Hepatocyte (in vitro differentiated cells): ENCODE measurements around the gene SHISAL1.

Experiments used
- EZH2 ChIP-seq: fragments of 200-600 bp; sonication (generic); IDR thresholded peaks from 2 replicates; pipeline ENCODE4 v1.6.1; 2016; ENCODE audit warnings: antibody characterized with exemption, mild to moderate bottlenecking, borderline replicate concordance
- EZH2phosphoT487 ChIP-seq: fragments of 200-600 bp; sonication (generic); IDR thresholded peaks from one replicate; pipeline ENCODE4 v1.6.1; 2018; ENCODE audit warnings: antibody characterized with exemption, mild to moderate bottlenecking, low read depth, moderate library complexity; ENCODE audit not compliant: unreplicated experiment, severe bottlenecking
- TF ChIP-seq, protein P1 (sequence below): fragments of 200-600 bp; sonication (generic); IDR thresholded peaks from 2 replicates; pipeline ENCODE4 v1.5.1; 2016; ENCODE audit warnings: antibody characterized with exemption, mild to moderate bottlenecking; ENCODE audit not compliant: poor library complexity

DNA sequence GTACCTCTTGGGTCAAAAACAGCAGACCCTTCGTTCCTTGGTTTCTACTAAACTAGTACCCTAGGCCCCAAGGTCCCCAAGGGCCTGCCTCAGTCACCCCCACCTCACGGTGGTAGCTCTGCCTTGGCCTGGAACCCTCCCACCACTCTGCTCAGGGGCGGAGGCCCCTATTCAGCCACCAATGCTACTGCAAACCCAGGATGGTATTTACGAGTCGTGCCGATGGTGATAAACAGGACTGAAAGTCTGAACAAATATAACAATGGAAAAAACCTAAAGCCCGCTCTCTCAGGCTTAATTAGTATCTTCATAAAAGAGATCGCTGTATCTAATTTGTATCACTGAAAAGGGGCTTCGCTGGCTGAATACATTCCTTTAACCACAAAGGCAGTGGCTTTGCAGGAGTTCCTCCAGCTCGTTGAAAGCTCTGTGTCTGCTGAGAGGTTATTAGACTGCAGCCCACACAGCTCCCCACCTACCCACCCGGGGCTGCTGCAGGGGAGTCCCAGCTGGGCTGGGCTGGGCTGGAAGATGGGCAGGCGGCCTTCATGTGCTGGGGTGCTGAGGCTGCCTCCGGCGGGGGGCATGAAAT is 15.2 kb downstream of the SHISAL1 start:
- TF ChIP-seq, protein P1, sequence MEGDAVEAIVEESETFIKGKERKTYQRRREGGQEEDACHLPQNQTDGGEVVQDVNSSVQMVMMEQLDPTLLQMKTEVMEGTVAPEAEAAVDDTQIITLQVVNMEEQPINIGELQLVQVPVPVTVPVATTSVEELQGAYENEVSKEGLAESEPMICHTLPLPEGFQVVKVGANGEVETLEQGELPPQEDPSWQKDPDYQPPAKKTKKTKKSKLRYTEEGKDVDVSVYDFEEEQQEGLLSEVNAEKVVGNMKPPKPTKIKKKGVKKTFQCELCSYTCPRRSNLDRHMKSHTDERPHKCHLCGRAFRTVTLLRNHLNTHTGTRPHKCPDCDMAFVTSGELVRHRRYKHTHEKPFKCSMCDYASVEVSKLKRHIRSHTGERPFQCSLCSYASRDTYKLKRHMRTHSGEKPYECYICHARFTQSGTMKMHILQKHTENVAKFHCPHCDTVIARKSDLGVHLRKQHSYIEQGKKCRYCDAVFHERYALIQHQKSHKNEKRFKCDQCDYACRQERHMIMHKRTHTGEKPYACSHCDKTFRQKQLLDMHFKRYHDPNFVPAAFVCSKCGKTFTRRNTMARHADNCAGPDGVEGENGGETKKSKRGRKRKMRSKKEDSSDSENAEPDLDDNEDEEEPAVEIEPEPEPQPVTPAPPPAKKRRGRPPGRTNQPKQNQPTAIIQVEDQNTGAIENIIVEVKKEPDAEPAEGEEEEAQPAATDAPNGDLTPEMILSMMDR = no peak
- no peak for TF ChIP-seq EZH2phosphoT487
- no peak for TF ChIP-seq EZH2
